Cardiac ventricle fibroblast (primary cell): ENCODE measurements around the gene CGGBP1. TPM values are rescaled to one million over a fixed set of nuclear protein-coding genes. Genes with fewer than 3 reads are reported as not detected.

Experiments
- total RNA-seq: library from RNA; depleted of rRNA; stranded (reverse); fragments of >200 nt; gene quantifications from 2 replicates; pipeline ENCODE4 v1.2.3, GENCODE V29; 2015

The CGGBP1 gene
- 37.3 and 54.2 TPM in 2 replicates for total RNA-seq

DNA sequence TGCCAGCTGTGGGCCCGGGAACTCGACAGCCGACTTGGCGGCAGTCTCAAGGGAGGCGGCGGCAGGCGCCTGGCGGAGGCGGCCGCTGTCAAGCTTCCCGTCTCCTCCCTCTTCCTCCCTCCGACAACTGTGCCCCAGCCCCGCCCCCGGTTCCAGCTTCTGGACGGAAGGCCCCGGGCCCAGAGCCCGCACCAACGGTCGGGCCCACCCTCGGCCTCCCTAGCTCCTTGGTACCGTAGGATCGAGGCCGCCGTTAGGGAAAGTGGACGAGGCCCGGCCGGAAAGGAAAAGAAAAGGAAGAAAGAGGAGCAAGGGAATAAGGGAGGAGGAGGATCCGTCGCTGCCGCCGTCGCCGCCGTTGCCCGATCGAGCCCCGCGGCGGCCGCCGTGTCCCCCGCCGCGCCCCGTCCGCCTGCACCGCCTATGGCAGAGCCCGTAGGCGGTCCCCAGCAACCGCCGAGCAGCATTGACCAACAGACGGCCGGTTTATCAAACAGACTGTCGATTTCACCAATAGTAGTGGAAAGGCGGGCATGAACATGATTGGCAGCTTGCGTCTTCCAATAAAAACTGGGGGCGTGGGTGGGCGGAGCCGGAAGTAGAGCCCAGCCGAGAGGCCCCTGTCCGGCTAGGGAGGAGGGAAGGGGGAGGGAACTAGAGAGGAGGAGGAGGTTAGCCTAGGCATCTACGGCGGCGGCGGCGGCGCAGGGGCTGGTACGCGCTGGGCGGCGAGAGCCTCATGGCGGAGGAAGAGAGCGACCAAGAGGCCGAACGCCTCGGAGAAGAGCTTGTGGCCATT is at the start of gene CGGBP1, which contains the start of gene ZNF654:
Gene CGGBP1 (minus strand): TSS at position 425 of the 799 bp plus-strand sequence. CDS start 3,029 bp downstream, outside the sequence.
Gene ZNF654 (plus strand): TSS at position 675 of the 799 bp plus-strand sequence. CDS start 65 bp downstream, at position 740.

Other genes with a start within 250 kb of the CGGBP1 start
- gene ZNF654, start 250 bp upstream of the CGGBP1 start, total RNA-seq: 10.9 and 14.0 TPM in 2 replicates
- gene C3orf38, start 91.0 kb upstream of the CGGBP1 start, total RNA-seq: 9.2 and 14.5 TPM in 2 replicates